DND-41 (cell line): ENCODE results near the gene TGFBRAP1.

Experiments used
- ATAC-seq: fragments of 200-7000 bp; cut with Tn5 transposase; 3 replicates; pipeline ENCODE4 v1.9.1; 2021; ENCODE audit warnings: low read depth; ENCODE audit not compliant: insufficient read depth
- DNase-seq: peaks from one replicate; pipeline ENCODE4 v3.0.0-alpha.2; 2020
- H2AFZ ChIP-seq: 2 replicates; pipeline ENCODE4 v1.6.0; 2012; ENCODE audit warnings: low read depth, low read length
- H3K27ac ChIP-seq: 2 replicates; pipeline ENCODE4 v1.5.1; 2012; ENCODE audit warnings: low read length, inconsistent platforms
- H3K27me3 ChIP-seq: fragments of 200-600 bp; sonication (generic); 2 replicates; pipeline ENCODE4 v1.6.0; 2012; ENCODE audit warnings: low read length, mild to moderate bottlenecking, inconsistent platforms; ENCODE audit not compliant: insufficient read depth, poor library complexity
- H3K36me3 ChIP-seq: 2 replicates; pipeline ENCODE4 v1.5.1; 2012; ENCODE audit warnings: low read length, inconsistent platforms; ENCODE audit not compliant: insufficient read depth
- H3K4me1 ChIP-seq: 2 replicates; pipeline ENCODE4 v1.5.1; 2012; ENCODE audit warnings: mild to moderate bottlenecking, low read length; ENCODE audit not compliant: insufficient read depth
- H3K4me2 ChIP-seq: 2 replicates; pipeline ENCODE4 v1.6.0; 2012; ENCODE audit warnings: mild to moderate bottlenecking, moderate library complexity, low read length, inconsistent platforms; ENCODE audit not compliant: insufficient read depth
- H3K4me3 ChIP-seq, 2 experiments: fragments of 200-600 bp in 1 of 2; shearing (Covaris generic) in 1 of 2; 2 replicates each; pipeline ENCODE4 v1.5.1; 2012 to 2016; ENCODE audit warnings: inconsistent platforms in 2 of 2, low read length in 2 of 2, mild to moderate bottlenecking in 2 of 2, low read depth in 1 of 2, moderate library complexity in 1 of 2
- H3K79me2 ChIP-seq: 2 replicates; pipeline ENCODE4 v1.6.0; 2012; ENCODE audit warnings: low read length, inconsistent platforms; ENCODE audit not compliant: insufficient read depth
- H3K9ac ChIP-seq: 2 replicates; pipeline ENCODE4 v1.6.0; 2012; ENCODE audit warnings: low read depth, mild to moderate bottlenecking, inconsistent platforms, low read length, moderate library complexity
- H3K9me3 ChIP-seq: 2 replicates; pipeline ENCODE4 v1.5.1; 2012; ENCODE audit warnings: low read length, moderate library complexity, mild to moderate bottlenecking, inconsistent platforms; ENCODE audit not compliant: insufficient read depth, severe bottlenecking
- H4K20me1 ChIP-seq: 2 replicates; pipeline ENCODE4 v1.6.0; 2012; ENCODE audit warnings: low read length; ENCODE audit not compliant: insufficient read depth
- CTCF ChIP-seq: IDR thresholded peaks from 2 replicates; pipeline ENCODE4 v1.5.1; 2012; ENCODE audit warnings: borderline replicate concordance, low read length, moderate library complexity, mild to moderate bottlenecking; ENCODE audit not compliant: poor library complexity, severe bottlenecking; ENCODE audit errors: extremely low read depth
- EZH2 ChIP-seq: IDR thresholded peaks from 3 replicates; pipeline ENCODE4 v1.6.1; 2012; ENCODE audit warnings: borderline replicate concordance, low read depth, mild to moderate bottlenecking, moderate library complexity, low read length, inconsistent platforms; ENCODE audit not compliant: severe bottlenecking

The TGFBRAP1 gene

GRCh38 chr2:105368759-105369408, 39.3 kb upstream of the TGFBRAP1 start:
- DNase-seq = no peak
- Histone ChIP-seq H3K4me1 (peaks cover 10% of the 10 kb centered on the region), H3K27ac (no peak overlapping the region), H3K4me3 (no peak overlapping the region), H3K9me3 (no peaks in the 10 kb centered on the region), H3K36me3 (no peaks in the 10 kb centered on the region), H3K4me2 (no peak overlapping the region), H2AFZ (no peak overlapping the region), H3K79me2 (no peaks in the 10 kb centered on the region), H3K27me3 (no peaks in the 10 kb centered on the region), H4K20me1 (no peaks in the 10 kb centered on the region; the same call in 1 of the 2 replicates), H3K9ac (no peak overlapping the region)
- TF ChIP-seq CTCF (no peak), EZH2 (no peak)
- no peak for ATAC-seq

GRCh38 chr2:105365206-105365605, 35.7 kb upstream of the TGFBRAP1 start:
- Histone ChIP-seq H3K79me2 (no peaks in the 10 kb centered on the region), H3K4me2 (no peak overlapping the region), H3K27ac (no peak overlapping the region), H3K9me3 (no peaks in the 10 kb centered on the region), H3K4me1 (peaks cover 21% of the 10 kb centered on the region), H3K9ac (no peak overlapping the region), H2AFZ (no peak overlapping the region), H3K4me3 (no peak overlapping the region), H3K36me3 (no peaks in the 10 kb centered on the region), H4K20me1 (no peaks in the 10 kb centered on the region; the same call in 1 of the 2 replicates), H3K27me3 (no peaks in the 10 kb centered on the region)
- no peak for ATAC-seq
- TF ChIP-seq EZH2 = no peak
- no peak for TF ChIP-seq CTCF
- no peak for DNase-seq

- ATAC-seq = no peak
- H3K9me3 ChIP-seq = no peaks in the 10 kb centered on the region
- no peak overlapping the region for H3K4me2 ChIP-seq
- no peaks in the 10 kb centered on the region for H3K27me3 ChIP-seq
- no peaks in the 10 kb centered on the region; the same call in 1 of the 2 replicates for H3K36me3 ChIP-seq
- no peak overlapping the region for H3K27ac ChIP-seq
- H4K20me1 ChIP-seq = no peaks in the 10 kb centered on the region; the same call in 1 of the 2 replicates
- DNase-seq = no peak
- no peak overlapping the region for H3K9ac ChIP-seq
- no peaks in the 10 kb centered on the region for H3K79me2 ChIP-seq
- no peak overlapping the region for H3K4me3 ChIP-seq
- H3K4me1 ChIP-seq = peaks cover 15% of the 10 kb centered on the region
- no peak overlapping the region for H2AFZ ChIP-seq
- TF ChIP-seq CTCF (no peak), EZH2 (no peak)
These were observed 35.1 kb upstream of the TGFBRAP1 start for GRCh38 chr2:105364436-105365139.
